Gastroesophageal sphincter (tissue), 3 donors: Measurements from ENCODE around the gene SH3RF3.

ENCODE experiments used
- CTCF ChIP-seq, 4 experiments: fragments of 200-600 bp in 2 of 4; fragments of 450-650 bp in 2 of 4; sonication (generic) in 1 of 4; IDR thresholded peaks; one replicate each; pipeline ENCODE4 v1.5.1; 2017 to 2019; ENCODE audit warnings: antibody characterized with exemption in 4 of 4, mild to moderate bottlenecking in 2 of 4, moderate library complexity in 2 of 4
- POLR2AphosphoS5 ChIP-seq: sonication (generic); formaldehyde crosslinking; IDR thresholded peaks from one replicate; pipeline ENCODE4 v1.6.1; 2017; ENCODE audit warnings: antibody characterized with exemption

- no peak for TF ChIP-seq CTCF (IDR thresholded peaks at IDR 0.05)
- TF ChIP-seq POLR2AphosphoS5 = no peak
These were observed 350.0 kb downstream of the SH3RF3 start for GRCh38 chr2:109478906-109479493.
